Natural killer cell treated with Interleukin-12 subunit alpha and Interleukin-12 subunit beta and Interleukin-15 and Interleukin-18, amount 100 ng/mL, for 72 hours (primary cell): ENCODE measurements around the gene FBXL19. TPM values are rescaled to one million over a fixed set of nuclear protein-coding genes. Genes with fewer than 3 reads are reported as not detected.
A peak's percentile ranks its signal among the peaks of the same experiment; 100 is the strongest.

Source experiments
- ATAC-seq, 2 donors: fragments of 150-1000 bp; cut with Tn5 transposase in 1 of 2; sonication (Bioruptor Pico), chemical (Tn5 transposase) in 1 of 2; 2 replicates each; pipeline ENCODE4 v1.10.0; 2021
- DNase-seq: peaks from one replicate; pipeline ENCODE4 v3.0.0; 2022; ENCODE audit warnings: low spot score
- H3K27ac Mint-ChIP-seq, 2 donors: 1 replicate in 1 of 2; 2 replicates in 1 of 2; pipeline ENCODE4 v1.8.0; 2022; ENCODE audit warnings: mixed read lengths in 2 of 2, mild to moderate bottlenecking in 1 of 2, moderate library complexity in 1 of 2
- H3K27me3 Mint-ChIP-seq, 2 donors: 1 replicate in 1 of 2; 2 replicates in 1 of 2; pipeline ENCODE4 v1.8.0; 2022; ENCODE audit warnings: mixed read lengths in 2 of 2
- H3K36me3 Mint-ChIP-seq: one replicate; pipeline ENCODE4 v1.8.0; 2022; ENCODE audit warnings: mixed read lengths
- H3K4me1 Mint-ChIP-seq, 2 donors: 1 replicate in 1 of 2; 2 replicates in 1 of 2; pipeline ENCODE4 v1.8.0; 2022; ENCODE audit warnings: low read depth in 2 of 2, mixed read lengths in 2 of 2, mild to moderate bottlenecking in 1 of 2
- H3K4me3 Mint-ChIP-seq: one replicate; pipeline ENCODE4 v1.8.0; 2022; ENCODE audit warnings: mixed read lengths
- H3K9me3 Mint-ChIP-seq: 2 replicates; pipeline ENCODE4 v1.8.0; 2022; ENCODE audit warnings: mixed read lengths
- total RNA-seq, 2 donors: library from RNA; stranded (reverse); gene quantifications; one replicate each; pipeline ENCODE4 v1.2.3, GENCODE V29; 2022

The FBXL19 gene
- total RNA-seq, 2 donors from 2014 or later, result 22.8 to 42.0 TPM

DNA sequence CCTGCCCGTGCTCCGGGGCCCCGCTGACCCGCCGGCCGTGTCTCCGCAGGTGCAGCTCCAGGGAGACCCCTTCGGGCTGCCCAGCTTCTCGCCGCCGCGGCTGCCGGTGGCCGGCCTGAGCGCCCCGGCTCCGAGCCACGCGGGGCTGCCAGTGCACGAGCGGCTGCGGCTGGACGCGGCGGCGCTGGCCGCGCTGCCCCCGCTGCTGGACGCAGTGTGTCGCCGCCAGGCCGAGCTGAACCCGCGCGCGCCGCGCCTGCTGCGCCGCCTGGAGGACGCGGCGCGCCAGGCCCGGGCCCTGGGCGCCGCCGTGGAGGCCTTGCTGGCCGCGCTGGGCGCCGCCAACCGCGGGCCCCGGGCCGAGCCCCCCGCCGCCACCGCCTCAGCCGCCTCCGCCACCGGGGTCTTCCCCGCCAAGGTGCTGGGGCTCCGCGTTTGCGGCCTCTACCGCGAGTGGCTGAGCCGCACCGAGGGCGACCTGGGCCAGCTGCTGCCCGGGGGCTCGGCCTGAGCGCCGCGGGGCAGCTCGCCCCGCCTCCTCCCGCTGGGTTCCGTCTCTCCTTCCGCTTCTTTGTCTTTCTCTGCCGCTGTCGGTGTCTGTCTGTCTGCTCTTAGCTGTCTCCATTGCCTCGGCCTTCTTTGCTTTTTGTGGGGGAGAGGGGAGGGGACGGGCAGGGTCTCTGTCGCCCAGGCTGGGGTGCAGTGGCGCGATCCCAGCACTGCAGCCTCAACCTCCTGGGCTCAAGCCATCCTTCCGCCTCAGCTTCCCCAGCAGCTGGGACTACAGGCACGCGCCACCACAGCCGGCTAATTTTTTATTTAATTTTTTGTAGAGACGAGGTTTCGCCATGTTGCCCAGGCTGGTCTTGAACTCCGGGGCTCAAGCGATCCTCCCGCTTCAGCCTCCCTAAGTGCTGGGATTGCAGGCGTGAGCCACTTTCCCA is 21.1 kb upstream of the FBXL19 start:
- Mint-ChIP-seq H3K27me3 (no peaks in the 10 kb centered on the region), H3K4me3 (peak overlapping the region; percentile 90), H3K4me1 (peaks cover 20 to 27% of the 10 kb centered on the region in 2 donors), H3K9me3 (peaks cover 3% of the 10 kb centered on the region), H3K27ac (peak overlapping the region; percentile 90 to 96), H3K36me3 (peaks cover 5% of the 10 kb centered on the region)
- ATAC-seq (peak; percentile 92 to 95), DNase-seq (peak; percentile 82)

DNA sequence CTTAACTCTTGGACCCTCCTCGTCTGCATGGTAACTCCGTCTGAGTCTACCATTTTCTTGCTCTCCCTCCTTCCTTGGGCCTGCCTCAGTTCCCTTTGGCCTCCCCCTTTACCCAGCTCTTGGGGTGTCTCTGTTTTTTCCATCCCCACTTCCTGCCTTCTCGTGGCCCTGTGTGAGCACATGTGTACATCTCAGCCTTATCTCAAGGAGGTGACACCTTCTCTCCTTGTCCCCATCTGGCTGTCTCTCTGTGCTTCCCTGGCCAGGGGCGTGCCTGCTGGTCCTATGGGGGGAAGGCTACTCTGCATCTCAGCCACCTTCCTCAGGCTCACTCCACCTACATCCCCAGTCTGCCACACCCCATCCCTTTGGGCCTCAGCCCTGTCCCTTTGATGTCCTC is 20.4 kb upstream of the FBXL19 start:
- Mint-ChIP-seq H3K9me3 (peaks cover 3% of the 10 kb centered on the region), H3K27me3 (no peaks in the 10 kb centered on the region), H3K4me3 (peak overlapping the region; percentile 90), H3K4me1 (peaks cover 23 to 30% of the 10 kb centered on the region in 2 donors), H3K27ac (peak overlapping the region; percentile 90 to 96), H3K36me3 (peaks cover 5% of the 10 kb centered on the region)
- DNase-seq, result no peak
- ATAC-seq, result no peak

GRCh38 chr16:30903596-30903995 is 19.8 kb upstream of the FBXL19 start:
- peaks cover 5% of the 10 kb centered on the region for H3K36me3 Mint-ChIP-seq
- peaks cover 3% of the 10 kb centered on the region for H3K9me3 Mint-ChIP-seq
- no peaks in the 10 kb centered on the region for H3K27me3 Mint-ChIP-seq
- ATAC-seq (no peak), DNase-seq (no peak)
- peak overlapping the region; percentile 90 to 96 for H3K27ac Mint-ChIP-seq
- peak overlapping the region; percentile 90 for H3K4me3 Mint-ChIP-seq
- peaks cover 23 to 31% of the 10 kb centered on the region in 2 donors for H3K4me1 Mint-ChIP-seq

DNA sequence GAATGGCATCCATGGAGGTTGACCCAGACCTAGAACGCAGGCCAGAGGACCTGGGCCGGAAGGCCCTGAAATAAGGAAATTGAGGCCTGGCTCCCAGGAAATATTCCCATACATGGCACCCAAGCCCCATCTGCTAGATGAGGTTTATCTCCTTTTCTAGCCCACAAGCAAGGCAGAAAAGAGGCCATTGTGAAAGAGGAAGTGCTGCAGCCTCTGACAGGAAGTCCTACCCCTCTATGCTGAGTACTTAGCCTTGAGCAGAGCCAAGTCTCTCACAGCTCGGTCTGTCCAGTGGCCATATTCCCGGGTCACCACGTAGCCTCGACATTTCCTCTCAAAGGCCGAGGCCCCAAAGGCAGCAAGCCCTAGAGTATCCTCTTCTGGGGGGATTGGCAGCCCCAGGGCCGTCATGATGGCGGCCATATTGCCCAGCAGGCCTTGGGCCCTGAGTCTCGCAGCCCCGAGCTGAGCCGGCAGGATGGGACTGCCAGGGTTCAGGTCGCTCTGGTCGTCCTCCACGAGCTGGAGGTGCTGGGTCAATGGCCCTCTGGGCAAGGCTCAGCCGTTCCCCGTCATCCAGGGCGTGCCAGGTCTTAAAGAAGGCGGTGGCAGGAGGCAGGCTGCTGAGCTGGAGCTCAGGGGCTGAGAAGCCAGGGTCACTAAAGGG is 19.1 kb upstream of the FBXL19 start:
- DNase-seq, result no peak
- H3K4me1 Mint-ChIP-seq, result peaks cover 23 to 31% of the 10 kb centered on the region in 2 donors
- peaks cover 5% of the 10 kb centered on the region for H3K36me3 Mint-ChIP-seq
- no peak overlapping the region for H3K4me3 Mint-ChIP-seq
- no peaks in the 10 kb centered on the region for H3K27me3 Mint-ChIP-seq
- H3K9me3 Mint-ChIP-seq, result peaks cover 3% of the 10 kb centered on the region
- peak overlapping the region; percentile 90 to 96 for H3K27ac Mint-ChIP-seq
- no peak for ATAC-seq

GRCh38 chr16:30907064-30907463 is 16.3 kb upstream of the FBXL19 start:
- Mint-ChIP-seq H3K4me1 (peaks cover 18 to 22% of the 10 kb centered on the region in 2 donors), H3K27me3 (no peaks in the 10 kb centered on the region), H3K4me3 (no peak overlapping the region), H3K27ac (no peak overlapping the region), H3K36me3 (peaks cover 5% of the 10 kb centered on the region), H3K9me3 (peaks cover 3% of the 10 kb centered on the region)
- DNase-seq, result no peak
- ATAC-seq, result no peak

DNA sequence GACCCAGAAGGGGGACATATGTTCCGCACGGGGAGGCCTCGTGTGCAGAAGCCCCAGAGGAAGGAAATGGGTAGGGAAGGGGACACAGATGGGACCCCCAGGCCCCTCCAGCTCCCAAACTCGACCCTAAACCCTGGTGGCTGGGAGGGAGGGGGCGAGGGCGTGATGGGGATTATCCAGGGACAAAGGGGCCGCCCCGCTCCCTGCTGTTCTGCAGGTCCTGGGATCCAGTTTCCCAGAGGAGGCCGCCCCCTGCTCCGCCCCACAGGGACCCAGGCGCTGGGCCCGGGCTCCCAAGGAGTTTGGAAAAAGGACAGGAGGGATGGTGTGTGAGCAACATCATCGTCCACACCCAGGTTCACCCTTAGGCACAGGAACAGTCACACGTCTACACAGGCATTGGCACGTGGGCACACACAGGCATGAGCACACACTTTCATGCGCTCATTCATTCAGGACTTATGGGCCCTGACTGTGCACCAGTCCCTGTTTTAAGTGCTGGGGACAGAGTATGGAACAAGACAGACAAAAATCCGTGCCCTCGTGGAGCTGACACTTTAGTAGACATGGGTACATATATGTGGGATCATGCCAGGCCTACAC is 12.8 kb upstream of the FBXL19 start:
- H3K27ac Mint-ChIP-seq, result no peak overlapping the region
- H3K9me3 Mint-ChIP-seq, result no peaks in the 10 kb centered on the region
- DNase-seq (no peak), ATAC-seq (no peak)
- no peak overlapping the region for H3K4me3 Mint-ChIP-seq
- H3K27me3 Mint-ChIP-seq, result no peaks in the 10 kb centered on the region
- H3K36me3 Mint-ChIP-seq, result no peaks in the 10 kb centered on the region
- peaks cover 4 to 5% of the 10 kb centered on the region in 2 donors for H3K4me1 Mint-ChIP-seq

DNA sequence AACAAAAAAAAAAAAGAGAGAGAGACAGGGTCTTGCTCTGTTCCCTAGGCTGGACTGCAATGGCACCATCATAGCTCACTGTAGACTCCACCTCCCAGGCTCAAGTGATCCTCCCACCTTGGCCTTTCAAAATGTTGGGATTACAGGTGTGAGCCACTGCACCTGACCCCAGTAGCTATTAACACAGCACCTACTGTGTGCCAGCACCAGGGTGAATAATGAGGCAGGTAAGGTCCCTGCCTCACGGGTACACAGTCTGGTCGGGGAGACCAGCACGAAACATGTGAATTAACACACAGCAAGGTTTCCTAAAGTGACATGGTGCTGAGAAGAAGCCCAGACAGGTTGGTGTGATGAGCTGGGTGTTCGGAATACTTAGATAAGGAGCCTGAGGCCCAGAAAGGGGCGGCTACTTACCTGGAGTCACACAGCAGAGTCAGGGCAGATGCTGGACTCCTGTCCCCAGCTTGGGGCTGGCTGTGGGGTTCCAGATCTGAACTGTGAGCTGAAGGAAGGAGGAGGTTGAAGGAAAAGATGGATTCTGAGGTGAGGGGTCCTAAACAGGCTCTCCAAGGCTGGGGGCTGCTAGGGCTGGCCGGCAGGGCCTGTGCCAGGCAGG is 10.5 kb upstream of the FBXL19 start:
- Mint-ChIP-seq H3K27ac (no peak overlapping the region), H3K4me3 (no peak overlapping the region), H3K36me3 (no peaks in the 10 kb centered on the region), H3K4me1 (peaks cover under 1 to 1% of the 10 kb centered on the region in 2 donors), H3K27me3 (no peaks in the 10 kb centered on the region), H3K9me3 (no peaks in the 10 kb centered on the region)
- ATAC-seq (peak in 1 of 2 donors; percentile 23), DNase-seq (no peak)

- ATAC-seq (no peak), DNase-seq (no peak)
- no peaks in the 10 kb centered on the region for H3K4me1 Mint-ChIP-seq
- H3K27me3 Mint-ChIP-seq, result no peaks in the 10 kb centered on the region
- H3K27ac Mint-ChIP-seq, result no peak overlapping the region
- no peak overlapping the region for H3K4me3 Mint-ChIP-seq
- H3K36me3 Mint-ChIP-seq, result no peaks in the 10 kb centered on the region
- H3K9me3 Mint-ChIP-seq, result no peaks in the 10 kb centered on the region
Measured at GRCh38 chr16:30914830-30915229, 8.5 kb upstream of the FBXL19 start.

DNA sequence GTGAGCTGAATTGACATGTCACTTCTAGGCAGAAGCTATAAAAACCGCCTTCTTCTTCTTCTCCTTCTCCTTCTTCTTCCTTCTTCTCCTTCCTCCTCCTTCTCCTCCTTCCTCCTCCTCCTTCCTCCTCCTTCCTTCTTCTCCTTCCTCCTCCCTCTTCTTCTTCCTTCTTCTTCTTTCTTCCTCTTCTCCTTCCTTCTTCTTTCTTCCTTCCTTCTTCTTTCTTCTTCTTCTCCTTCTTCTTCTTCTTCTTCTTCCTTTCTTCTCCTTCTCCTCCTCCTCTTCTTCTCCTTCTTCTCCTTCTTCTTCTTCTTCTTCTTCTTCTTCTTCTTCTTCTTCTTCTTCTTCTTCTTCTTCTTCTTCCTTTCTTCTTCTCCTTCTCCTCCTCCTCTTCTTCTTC is 4.8 kb upstream of the FBXL19 start:
- no peaks in the 10 kb centered on the region for H3K9me3 Mint-ChIP-seq
- H3K27me3 Mint-ChIP-seq, result no peaks in the 10 kb centered on the region
- peaks cover 12 to 16% of the 10 kb centered on the region in 2 donors for H3K4me1 Mint-ChIP-seq
- ATAC-seq (no peak), DNase-seq (no peak)
- H3K36me3 Mint-ChIP-seq, result no peaks in the 10 kb centered on the region
- H3K27ac Mint-ChIP-seq, result no peak overlapping the region
- no peak overlapping the region for H3K4me3 Mint-ChIP-seq

GRCh38 chr16:30920891-30921290 is 2.5 kb upstream of the FBXL19 start:
- Mint-ChIP-seq H3K9me3 (no peaks in the 10 kb centered on the region), H3K27ac (peak overlapping the region; percentile 99 to 100), H3K4me1 (peaks cover 17 to 21% of the 10 kb centered on the region in 2 donors), H3K27me3 (no peaks in the 10 kb centered on the region), H3K36me3 (no peaks in the 10 kb centered on the region), H3K4me3 (peak overlapping the region; percentile 44)
- DNase-seq (no peak), ATAC-seq (no peak)

DNA sequence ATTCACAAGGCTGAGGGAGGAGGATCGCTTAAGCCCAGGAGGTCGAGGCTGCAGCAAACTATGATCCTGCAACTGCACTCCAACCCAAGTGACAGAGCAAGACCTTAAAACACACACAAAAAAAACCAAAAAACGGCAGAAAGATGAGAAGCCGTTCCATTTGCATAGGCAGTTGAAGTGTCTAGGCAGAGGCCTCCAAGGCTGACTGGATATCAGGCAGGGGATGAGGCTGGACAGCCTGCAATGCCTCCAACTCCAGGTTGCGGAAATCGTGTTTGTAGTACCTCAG is 2.0 kb upstream of the FBXL19 start:
- DNase-seq, result no peak
- Mint-ChIP-seq H3K4me1 (peaks cover 22 to 25% of the 10 kb centered on the region in 2 donors), H3K36me3 (no peaks in the 10 kb centered on the region), H3K9me3 (no peaks in the 10 kb centered on the region), H3K4me3 (peak overlapping the region; percentile 97), H3K27ac (peak overlapping the region; percentile 99 to 100), H3K27me3 (no peaks in the 10 kb centered on the region)
- no peak for ATAC-seq

- Mint-ChIP-seq H3K4me3 (peak overlapping the region; percentile 97), H3K9me3 (no peaks in the 10 kb centered on the region), H3K27me3 (no peaks in the 10 kb centered on the region), H3K4me1 (peaks cover 25 to 26% of the 10 kb centered on the region in 2 donors), H3K36me3 (no peaks in the 10 kb centered on the region), H3K27ac (peak overlapping the region; percentile 99 to 100)
- ATAC-seq, result no peak
- DNase-seq, result peak; percentile 90
Measured at GRCh38 chr16:30921748-30922419, 1.5 kb upstream of the FBXL19 start.

- Mint-ChIP-seq H3K4me1 (peaks cover 25 to 26% of the 10 kb centered on the region in 2 donors), H3K36me3 (no peaks in the 10 kb centered on the region), H3K9me3 (no peaks in the 10 kb centered on the region), H3K27ac (peak overlapping the region; percentile 99 to 100), H3K4me3 (peak overlapping the region; percentile 97), H3K27me3 (no peaks in the 10 kb centered on the region)
- DNase-seq (peak; percentile 100), ATAC-seq (peak; percentile 90 to 92)
Measured at GRCh38 chr16:30922420-30922959, 882 bp upstream of the FBXL19 start.
